Lung microvascular endothelial cell (primary cell): ENCODE results near the gene C7. TPM values are rescaled to one million over a fixed set of nuclear protein-coding genes. Genes with fewer than 3 reads are reported as not detected.

Source experiments
- DNase-seq, 2 donors: peaks; one replicate each; pipeline versions ENCODE4 v3.0.0 to v3.0.0-alpha.2; 2010; ENCODE audit warnings: low read depth in 2 of 2
- total RNA-seq: library from RNA; depleted of rRNA; stranded (reverse); fragments of >200 nt; gene quantifications from 2 replicates; pipeline ENCODE4 v1.2.1, GENCODE V29; 2014

C7 gene
- total RNA-seq, 1 donor from 2014 or later, result 0.40 TPM

GRCh38 chr5:40916226-40916625 is 6.9 kb downstream of the C7 start:
- no peak for DNase-seq

- DNase-seq, result no peak
Measured at GRCh38 chr5:40928886-40929448, 19.7 kb downstream of the C7 start.

GRCh38 chr5:40932766-40933165 is 23.5 kb downstream of the C7 start:
- no peak for DNase-seq

- DNase-seq, result no peak
Measured at GRCh38 chr5:40937075-40937474, 27.8 kb downstream of the C7 start.

DNA sequence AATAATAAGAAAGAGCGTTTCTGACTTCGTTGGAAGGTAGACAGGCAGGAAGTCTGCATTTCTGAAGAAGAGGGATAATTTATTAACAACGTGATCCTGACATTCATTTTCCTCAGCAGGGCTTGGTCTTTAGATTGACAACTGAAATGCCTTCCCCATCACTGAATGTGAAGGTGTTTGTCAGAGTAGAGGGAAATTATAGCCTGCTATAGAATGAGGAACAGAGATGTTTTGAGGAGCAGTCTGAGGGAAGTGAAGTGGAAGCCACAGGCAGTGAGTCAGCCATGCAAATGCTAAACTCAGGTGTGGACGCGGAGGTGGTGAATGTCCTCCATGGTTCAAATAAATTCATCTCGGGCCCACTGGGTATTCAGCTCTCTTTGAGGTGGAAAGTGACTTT is 30.5 kb downstream of the C7 start:
- no peak for DNase-seq

- DNase-seq, result no peak
Measured at GRCh38 chr5:40945111-40945510, 35.8 kb downstream of the C7 start.

DNA sequence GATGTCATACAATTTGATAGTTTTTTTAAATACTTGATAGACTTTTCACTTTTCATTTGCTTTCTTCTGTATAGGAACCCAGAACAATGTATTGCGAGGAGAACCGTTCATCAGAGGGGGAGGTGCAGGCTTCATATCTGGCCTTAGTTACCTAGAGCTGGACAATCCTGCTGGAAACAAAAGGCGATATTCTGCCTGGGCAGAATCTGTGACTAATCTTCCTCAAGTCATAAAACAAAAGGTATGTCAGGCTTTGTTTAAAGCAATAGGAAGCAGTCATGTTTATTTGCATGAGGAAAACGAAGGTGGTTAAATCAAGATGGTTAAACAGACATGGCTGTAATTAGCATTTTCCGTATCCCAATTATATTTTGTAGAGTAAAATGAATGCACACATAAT is 46.0 kb downstream of the C7 start:
- DNase-seq, result peak in 1 of 2 donors; percentile 4

- no peak for DNase-seq
Measured at GRCh38 chr5:40957048-40957447, 47.8 kb downstream of the C7 start.

DNA sequence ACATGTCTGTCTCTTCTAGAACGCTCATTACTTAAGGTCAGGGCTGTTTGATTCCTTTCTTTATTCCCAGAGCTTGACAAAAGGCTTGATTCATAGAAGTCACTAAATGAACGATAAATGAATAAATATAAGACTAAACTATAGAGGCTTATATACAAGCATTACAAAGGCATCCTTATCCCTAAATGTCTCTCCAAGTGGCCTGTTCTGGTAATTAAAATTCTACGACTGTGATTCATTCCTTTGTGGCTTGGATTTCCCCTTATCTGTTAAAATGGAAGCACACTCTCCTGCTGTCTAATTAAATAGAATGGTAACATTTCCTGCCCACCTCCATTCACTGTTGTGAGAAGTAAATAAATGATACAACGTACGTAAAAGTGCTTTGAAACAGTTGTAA is 49.5 kb downstream of the C7 start:
- no peak for DNase-seq

DNA sequence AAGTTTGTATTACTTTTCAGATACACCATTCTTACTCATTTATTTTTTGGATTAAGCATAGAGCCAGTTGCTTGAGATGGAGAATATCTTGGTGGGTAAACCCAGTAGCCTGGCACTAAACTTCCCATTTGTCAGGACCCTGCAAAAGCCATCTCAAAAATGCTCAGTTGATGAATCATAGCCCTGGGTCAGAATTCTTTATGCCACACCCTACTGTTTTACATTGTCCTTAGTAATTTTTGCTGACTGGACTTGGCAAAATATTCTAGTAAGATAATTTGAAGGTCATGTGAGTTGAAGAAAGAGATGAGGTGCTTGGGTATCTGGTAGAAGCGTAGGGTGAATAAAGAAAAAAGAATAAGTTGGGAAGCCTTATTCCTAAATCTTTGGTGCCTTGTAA is 50.7 kb downstream of the C7 start:
- DNase-seq, result no peak

- DNase-seq, result peak in 1 of 2 donors; percentile 51
Measured at GRCh38 chr5:40962207-40962955, 53.1 kb downstream of the C7 start.

GRCh38 chr5:40972434-40972833 is 63.1 kb downstream of the C7 start:
- DNase-seq, result no peak

- no peak for DNase-seq
Measured at GRCh38 chr5:40973364-40974004, 64.2 kb downstream of the C7 start.

DNA sequence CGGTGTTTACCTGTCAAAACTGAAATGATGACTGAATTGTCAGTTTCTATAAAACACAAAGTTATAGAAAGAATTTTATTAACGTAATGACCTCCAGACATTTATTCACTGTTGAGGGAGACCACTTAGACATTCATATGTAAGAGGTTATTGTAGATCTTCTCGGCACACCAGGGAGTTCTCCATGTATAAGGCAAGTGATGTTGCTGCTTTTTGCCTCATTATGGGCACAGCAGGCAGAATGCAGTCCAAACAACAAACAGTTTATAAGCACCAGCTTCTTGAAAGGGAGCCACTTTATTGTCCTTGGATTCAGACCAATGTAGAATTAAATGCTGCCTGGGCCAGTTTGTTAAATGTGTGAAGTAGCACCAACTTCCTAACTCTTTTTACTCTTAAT is 66.7 kb downstream of the C7 start:
- no peak for DNase-seq

DNA sequence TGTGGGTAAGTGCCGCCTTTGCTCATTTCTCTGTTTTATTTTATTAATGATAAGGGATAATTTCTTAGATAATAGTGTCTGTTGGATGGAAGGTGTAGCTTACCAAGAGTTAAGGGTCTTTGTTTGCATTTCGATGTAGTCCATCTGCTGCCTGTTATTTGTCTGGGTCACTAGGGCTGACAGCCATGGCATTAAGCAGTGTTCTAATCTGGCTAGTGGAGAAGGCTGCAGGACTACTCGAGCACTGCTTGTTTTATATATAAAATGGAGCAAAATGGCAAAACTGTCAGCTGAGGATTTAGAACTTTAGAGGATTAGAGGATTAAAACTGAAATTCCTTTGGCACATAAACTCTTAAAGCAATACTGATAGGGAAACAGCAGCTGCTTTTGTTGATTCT is 67.5 kb downstream of the C7 start:
- DNase-seq, result no peak

DNA sequence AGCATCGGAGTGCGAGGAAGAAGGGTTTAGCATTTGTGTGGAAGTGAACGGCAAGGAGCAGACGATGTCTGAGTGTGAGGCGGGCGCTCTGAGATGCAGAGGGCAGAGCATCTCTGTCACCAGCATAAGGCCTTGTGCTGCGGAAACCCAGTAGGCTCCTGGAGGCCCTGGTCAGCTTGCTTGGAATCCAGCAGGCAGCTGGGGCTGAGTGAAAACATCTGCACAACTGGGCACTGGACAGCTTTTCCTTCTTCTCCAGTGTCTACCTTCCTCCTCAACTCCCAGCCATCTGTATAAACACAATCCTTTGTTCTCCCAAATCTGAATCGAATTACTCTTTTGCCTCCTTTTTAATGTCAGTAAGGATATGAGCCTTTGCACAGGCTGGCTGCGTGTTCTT is 72.1 kb downstream of the C7 start:
- DNase-seq, result no peak

- no peak for DNase-seq
Measured at GRCh38 chr5:40983781-40984180, 74.5 kb downstream of the C7 start.

GRCh38 chr5:40984884-40985283 is 75.6 kb downstream of the C7 start:
- DNase-seq, result no peak

DNA sequence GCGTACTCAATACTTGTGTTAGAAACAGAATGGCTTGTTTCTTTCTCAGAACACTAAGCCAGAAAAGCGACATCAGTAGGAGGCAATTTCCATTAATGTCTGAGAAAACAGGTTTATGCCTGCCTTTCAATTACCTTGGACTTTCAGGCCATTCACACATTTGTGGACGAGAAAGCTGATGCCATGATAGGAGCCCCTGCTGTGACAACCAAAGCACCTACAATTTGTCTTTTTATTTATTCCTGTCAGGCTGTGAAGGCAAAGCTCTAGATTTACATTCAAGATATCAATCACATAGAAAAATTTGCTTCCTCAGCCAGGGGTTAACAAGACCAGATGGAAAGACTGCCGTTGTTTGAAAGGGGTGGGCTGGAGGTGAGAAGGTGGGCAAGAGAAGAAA is 76.2 kb downstream of the C7 start:
- no peak for DNase-seq

DNA sequence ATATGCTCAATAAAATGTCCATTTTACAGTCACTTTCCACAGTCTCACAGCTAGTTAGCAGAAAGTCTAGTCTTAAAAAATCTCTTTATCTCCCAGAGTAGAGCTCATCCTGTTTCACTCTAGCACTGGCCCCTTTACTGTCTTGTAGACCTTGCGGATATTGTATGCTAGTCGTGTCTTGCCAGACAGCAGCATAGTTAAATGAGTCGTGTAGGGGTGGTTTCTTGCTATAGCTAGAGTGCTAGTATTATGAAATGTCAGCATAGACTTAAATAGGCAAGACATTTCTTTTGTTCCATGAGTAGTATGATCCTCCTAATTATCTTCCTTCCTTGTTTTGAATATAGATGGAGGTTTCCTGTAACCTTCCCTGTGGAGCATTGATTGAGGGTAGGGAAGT is 77.4 kb downstream of the C7 start:
- DNase-seq, result no peak

- DNase-seq, result no peak
Measured at GRCh38 chr5:40987349-40987748, 78.1 kb downstream of the C7 start.

DNA sequence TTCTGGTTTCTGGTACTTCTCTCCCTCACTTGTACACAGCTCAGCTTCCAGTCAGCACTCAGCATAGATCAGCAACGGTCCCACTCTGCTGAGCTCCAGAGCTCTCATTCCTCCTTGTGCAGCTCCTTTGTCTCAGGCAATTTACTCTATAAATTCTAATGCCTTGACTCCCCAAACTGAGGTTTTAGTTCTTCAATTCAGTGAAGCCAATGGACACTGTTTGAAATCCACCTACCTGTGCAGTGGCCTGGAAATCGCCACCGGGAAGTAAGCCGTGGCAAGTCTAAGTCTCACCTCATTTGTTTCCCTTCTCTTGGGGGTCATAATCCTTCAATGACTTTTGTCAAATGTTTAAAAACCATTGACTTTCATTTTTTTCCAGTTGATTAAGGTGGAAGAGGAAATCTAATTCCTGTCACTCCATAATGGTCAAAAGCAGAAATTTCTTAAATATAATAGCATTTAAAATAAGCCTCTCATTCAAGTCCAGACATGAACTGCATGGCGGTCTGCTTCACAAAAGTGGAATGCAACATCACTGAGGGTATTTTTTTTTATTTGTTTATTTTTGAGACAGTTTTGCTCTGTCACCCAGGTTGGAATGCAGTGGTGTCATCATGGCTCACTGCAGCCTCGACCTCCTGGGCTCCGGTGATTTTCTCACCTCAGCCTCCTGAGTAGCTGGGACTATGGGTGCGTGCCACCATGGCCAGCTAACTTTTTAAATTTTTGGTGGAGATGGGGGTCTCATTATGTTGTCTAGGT is 79.6 kb downstream of the C7 start:
- no peak for DNase-seq
